ENCODE measurements around the gene FBXL13.

Gene FBXL13

GRCh38 chr7:102888561-102889233 is 185.9 kb downstream of the FBXL13 start:
- CTCF ChIA-PET, result no interaction called here
- POLR2A ChIA-PET (ENCODE audit: low non-redundant PET), result no interaction called here
- no peak for DNase-seq (ENCODE audit: low spot score)
- no peak for TF ChIP-seq CTCF (conservative IDR thresholded peaks at IDR 0.05; ENCODE audit: low read depth)
- no peak overlapping the region for H3K27ac ChIP-seq

- no peak for TF ChIP-seq CTCF (conservative IDR thresholded peaks at IDR 0.05; ENCODE audit: low read depth)
- ChIA-PET CTCF (interaction anchor here (0.5 kb wide), 1 partner anchor 178 kb away, joined by 3 read pairs; no protein-coding TSS in a partner anchor), POLR2A (ENCODE audit: low non-redundant PET) (no interaction called here)
- H3K27ac ChIP-seq, result no peak overlapping the region
- peak; percentile 52 for DNase-seq (ENCODE audit: low spot score)
Observed at GRCh38 chr7:102883098-102883860, 191.3 kb downstream of the FBXL13 start.

GRCh38 chr7:102875700-102876295 is 198.8 kb downstream of the FBXL13 start:
- no peak for TF ChIP-seq CTCF (conservative IDR thresholded peaks at IDR 0.05; ENCODE audit: low read depth)
- ChIA-PET POLR2A (ENCODE audit: low non-redundant PET) (no interaction called here), CTCF (interaction anchor here (0.7 kb wide), 1 partner anchor 570 kb away, joined by 3 read pairs; the partner anchor contains the start of gene SLC26A5)
- peak; percentile 97 for DNase-seq (ENCODE audit: low spot score)
- peak overlapping the region; percentile 51; the same call in 1 of the 2 replicates for H3K27ac ChIP-seq

GRCh38 chr7:102874966-102875365 is 199.6 kb downstream of the FBXL13 start:
- TF ChIP-seq CTCF (conservative IDR thresholded peaks at IDR 0.05; ENCODE audit: low read depth), result no peak
- DNase-seq (ENCODE audit: low spot score), result no peak
- POLR2A ChIA-PET (ENCODE audit: low non-redundant PET), result no interaction called here
- CTCF ChIA-PET, result interaction anchor here (0.6 to 0.7 kb wide), 2 partner anchors 43 to 1383 kb away, joined by 4 read pairs; no protein-coding TSS in a partner anchor
- no peak overlapping the region; the same call in 1 of the 2 replicates for H3K27ac ChIP-seq

GRCh38 chr7:102874166-102874829 is 200.3 kb downstream of the FBXL13 start:
- POLR2A ChIA-PET (ENCODE audit: low non-redundant PET), result no interaction called here
- CTCF ChIA-PET, result interaction anchor here (0.6 to 0.7 kb wide), 3 partner anchors 44 to 1382 kb away, joined by 4 read pairs; no protein-coding TSS in a partner anchor
- peak overlapping the region; percentile 63 for H3K27ac ChIP-seq
- DNase-seq (ENCODE audit: low spot score), result peak; percentile 88
- no peak for TF ChIP-seq CTCF (conservative IDR thresholded peaks at IDR 0.05; ENCODE audit: low read depth)

All from RWPE1 (cell line).